HG02870 (cell line): Measurements from ENCODE around the gene RPS4Y1.
"Not testable (repeated sequence)": the region's sequence is repeated elsewhere in the genome, so short reads cannot be mapped to it uniquely, and the experiment has no call there.

Experiments used
- ATAC-seq: cut with Tn5 transposase; IDR thresholded peaks from one replicate; pipeline ENCODE4 v1.9.1; 2021; ENCODE audit warnings: mild to moderate bottlenecking, moderate library complexity; ENCODE audit not compliant: unreplicated experiment

The RPS4Y1 gene

GRCh38 chrY:2841471-2841893 is at the start of gene RPS4Y1:
TSS of gene RPS4Y1 (plus strand) at chrY:2841602. CDS start at chrY:2841625, 23 bp downstream.
- no peak for ATAC-seq

DNA sequence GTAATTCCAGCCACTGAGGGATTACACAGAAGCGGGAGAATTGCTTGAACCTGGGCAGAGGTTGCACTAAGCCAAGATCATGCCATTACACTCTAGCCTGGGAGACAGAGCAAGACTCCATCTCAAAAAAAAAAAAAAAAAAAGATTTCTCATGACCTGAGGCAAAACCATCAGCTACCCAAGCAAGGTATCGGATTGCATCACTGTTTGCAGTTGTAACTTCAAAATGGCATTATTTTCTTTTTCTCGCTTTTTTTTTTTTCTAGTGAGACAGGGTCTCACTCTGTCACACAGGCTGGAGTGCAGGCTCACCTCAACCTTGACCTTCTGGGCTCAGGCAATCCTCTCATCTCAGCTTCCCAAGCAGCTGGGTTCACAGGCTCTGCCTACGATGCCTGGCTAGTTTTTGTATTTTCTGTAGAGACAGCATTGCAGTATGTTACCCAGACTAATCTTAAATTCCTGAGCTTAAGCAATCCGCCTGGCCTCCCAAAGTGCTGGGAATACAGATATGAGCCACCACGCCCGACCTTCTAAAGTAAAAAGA is 44.4 kb upstream of the RPS4Y1 start:
- ATAC-seq: no peak

- ATAC-seq: no peak
Observed at GRCh38 chrY:2797991-2798390, 43.4 kb upstream of the RPS4Y1 start.

GRCh38 chrY:2800246-2800645 is 41.2 kb upstream of the RPS4Y1 start:
- ATAC-seq: no peak

GRCh38 chrY:2817146-2817896 is 24.1 kb upstream of the RPS4Y1 start:
- ATAC-seq: not testable (repeated sequence)

- ATAC-seq: no peak
Observed at GRCh38 chrY:2824471-2824870, 16.9 kb upstream of the RPS4Y1 start.

DNA sequence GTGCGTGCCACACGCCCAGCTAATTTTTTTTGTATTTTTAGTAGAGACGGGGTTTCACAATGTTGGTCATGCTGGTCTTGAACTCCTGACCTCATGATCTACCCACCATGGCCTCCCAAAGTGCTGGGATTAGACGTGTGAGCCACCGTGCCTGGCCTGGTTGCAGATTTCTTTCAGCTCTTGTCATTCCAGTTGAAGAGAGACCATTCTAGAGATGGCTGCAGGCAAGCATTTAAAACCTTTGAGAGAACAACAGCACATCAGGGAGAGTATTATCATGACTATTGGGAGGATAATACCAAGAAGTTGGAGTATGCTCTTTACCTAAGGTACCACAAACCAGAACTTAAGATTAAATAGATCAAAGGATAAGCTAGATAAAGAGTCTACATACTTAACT is 12.9 kb upstream of the RPS4Y1 start:
- ATAC-seq: no peak

DNA sequence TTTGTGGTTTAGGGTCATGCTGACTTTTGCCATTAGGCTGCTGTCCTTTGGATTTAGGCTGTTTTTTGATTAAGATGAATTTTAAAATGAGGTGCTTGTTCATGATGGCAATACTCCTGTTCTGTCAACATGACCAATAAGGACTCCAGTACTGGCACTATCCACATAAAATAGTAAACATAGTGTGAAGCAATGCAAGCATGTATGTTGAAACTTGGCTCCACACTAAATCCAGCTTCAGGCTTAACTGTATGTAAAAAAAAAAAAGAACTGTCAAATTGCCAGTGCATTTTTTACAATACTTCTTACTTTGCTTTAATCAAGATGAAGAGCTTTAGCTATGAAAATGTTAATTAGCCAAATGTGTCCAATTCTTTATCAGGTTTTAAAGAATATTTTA is 6.2 kb upstream of the RPS4Y1 start:
- ATAC-seq: no peak

- no peak for ATAC-seq
Observed at GRCh38 chrY:2837078-2837477, 4.3 kb upstream of the RPS4Y1 start.

GRCh38 chrY:2837932-2838331 is 3.5 kb upstream of the RPS4Y1 start:
- ATAC-seq: no peak

DNA sequence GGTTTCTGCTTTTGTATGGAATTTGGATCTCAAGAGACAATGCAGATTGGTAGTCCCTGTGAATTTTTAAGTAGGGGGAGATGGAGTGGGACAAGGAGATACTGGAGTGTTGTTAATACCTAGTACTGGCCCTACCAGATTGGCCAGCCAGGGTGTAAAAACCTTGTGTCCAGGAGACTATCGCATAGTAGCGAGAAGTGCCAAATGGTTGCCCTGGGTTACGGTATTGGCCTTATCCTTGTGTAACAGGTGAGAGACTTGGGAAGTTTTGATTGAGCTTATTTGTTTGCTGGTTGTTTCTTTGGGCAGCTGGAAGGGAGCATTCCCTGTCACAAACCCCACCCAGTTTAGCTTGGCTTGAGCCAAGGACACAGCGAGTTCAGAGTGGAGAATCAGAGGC is 5.4 kb downstream of the RPS4Y1 start:
- ATAC-seq: no peak

GRCh38 chrY:2848384-2848783 is 7.0 kb downstream of the RPS4Y1 start:
- no peak for ATAC-seq

GRCh38 chrY:2849368-2849767 is 8.0 kb downstream of the RPS4Y1 start:
- no peak for ATAC-seq

DNA sequence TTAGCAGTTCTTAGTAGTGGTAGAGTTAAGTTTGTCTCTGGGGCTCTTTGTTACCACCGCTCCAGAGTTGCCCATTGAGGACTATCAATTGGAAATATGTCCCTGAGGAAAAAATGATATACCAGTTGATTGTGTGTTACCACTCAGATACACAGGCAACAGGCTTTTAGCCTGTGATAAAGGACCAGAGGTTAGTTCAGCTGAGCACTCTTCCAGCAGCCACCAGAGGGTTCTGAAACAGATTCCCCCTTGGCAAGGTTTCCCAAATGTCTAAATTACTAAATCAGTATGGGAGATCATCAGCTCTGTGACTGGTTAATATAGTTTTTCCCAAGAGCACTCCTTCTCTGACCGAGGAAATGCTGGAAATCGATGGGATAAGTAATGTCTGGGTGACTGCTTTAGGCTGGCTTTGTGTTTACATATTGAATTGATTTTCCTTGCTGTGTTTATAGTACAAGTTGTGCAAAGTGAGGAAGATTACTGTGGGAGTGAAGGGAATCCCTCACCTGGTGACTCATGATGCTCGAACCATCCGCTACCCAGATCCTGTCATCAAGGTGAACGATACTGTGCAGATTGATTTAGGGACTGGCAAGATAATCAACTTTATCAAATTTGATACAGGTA is 12.9 kb downstream of the RPS4Y1 start:
- ATAC-seq: no peak

- no peak for ATAC-seq
Observed at GRCh38 chrY:2857068-2857467, 15.7 kb downstream of the RPS4Y1 start.

GRCh38 chrY:2857686-2858085 is 16.3 kb downstream of the RPS4Y1 start:
- no peak for ATAC-seq

- no peak for ATAC-seq
Observed at GRCh38 chrY:2859782-2860181, 18.4 kb downstream of the RPS4Y1 start.

DNA sequence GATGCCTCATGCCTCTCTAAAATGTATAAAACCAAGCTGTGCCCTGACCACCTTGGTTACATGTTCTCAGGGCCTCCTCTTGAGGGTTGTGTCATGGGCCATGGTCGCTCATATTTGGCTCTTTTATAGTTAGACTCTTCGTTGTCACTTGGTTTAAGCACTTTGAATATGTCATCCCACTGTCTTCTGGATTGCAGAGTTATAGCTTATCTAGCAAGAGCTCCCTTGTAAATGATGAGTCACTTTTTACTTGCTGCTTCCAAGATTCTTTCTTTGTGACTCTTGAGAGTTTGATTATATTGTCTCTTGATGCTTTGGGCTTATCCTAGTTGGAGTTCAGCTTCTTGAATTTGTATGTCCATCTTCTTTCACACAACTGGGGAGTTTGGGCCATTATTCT is 19.1 kb downstream of the RPS4Y1 start:
- ATAC-seq: no peak

DNA sequence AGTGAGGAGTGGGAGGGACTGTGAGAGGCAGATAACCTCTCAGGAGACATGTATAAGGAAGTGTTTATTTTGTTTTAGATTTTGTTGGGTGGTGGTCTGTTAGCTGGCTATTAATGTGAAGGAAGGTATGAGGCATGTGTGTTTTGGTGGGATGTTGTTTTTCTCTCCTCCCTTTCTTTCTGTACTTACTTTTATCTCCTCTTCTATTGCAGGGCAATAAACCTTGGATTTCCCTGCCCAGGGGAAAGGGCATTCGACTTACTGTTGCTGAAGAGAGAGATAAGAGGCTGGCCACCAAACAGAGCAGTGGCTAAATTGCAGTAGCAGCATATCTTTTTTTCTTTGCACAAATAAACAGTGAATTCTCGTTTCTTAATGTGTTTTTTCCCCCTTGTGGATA is 25.2 kb downstream of the RPS4Y1 start:
- no peak for ATAC-seq

DNA sequence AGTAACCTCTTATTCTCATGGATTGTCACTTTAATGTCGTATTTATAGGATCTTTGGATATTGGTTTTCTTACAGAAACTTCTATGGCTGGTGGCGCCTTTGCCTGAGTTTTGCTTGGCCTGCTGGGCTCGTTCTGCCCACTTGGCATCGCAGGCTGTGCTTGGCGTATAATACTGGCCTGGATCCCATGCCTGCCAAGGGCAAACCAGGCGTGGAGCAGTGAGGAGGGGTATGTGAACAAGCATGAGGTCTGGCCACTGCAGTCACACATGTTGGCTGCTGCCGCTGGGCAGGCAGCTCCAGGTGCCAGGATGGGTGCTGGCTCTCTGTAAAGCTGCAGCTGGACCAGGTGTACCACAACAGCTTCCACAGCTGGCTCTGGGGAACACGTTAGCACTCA is 26.1 kb downstream of the RPS4Y1 start:
- no peak for ATAC-seq

DNA sequence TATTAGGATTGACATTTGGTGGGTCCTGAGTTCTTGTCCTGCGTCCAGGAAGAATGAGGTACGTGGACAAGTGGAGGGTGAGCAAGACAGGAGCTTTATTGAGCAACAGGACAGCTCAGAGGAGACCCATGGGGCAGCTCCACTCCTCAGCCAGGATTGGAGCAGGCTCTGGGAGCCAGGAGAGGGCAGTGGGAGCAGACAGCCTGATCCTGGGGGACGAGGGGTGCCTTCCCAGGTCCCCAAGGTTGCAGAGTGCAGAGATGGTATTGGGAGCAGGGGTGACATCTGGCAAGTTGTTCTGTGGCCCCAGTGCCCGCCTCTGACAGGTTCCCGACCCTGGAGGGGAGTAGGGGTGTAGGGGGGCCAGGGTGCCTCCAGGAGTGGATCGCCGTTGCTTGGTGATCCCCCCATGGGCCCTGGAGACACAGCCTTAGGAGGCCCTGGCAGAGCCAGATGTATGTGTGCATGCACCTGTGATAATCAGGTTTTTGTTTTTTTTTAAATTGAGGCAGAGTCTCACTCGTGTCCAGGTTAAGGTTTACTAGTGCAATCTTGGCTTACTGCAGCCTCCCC is 26.7 kb downstream of the RPS4Y1 start:
- ATAC-seq: no peak

GRCh38 chrY:2872234-2872633 is 30.8 kb downstream of the RPS4Y1 start:
- ATAC-seq: not testable (repeated sequence)
